Inflammatory macrophage treated with lipopolysaccharide for 1 hour (primary cell): ENCODE data around the gene BABAM2.

Experiments used
- DNase-seq, 2 donors: peaks; one replicate each; pipeline ENCODE4 v3.0.0-alpha.2; 2020 to 2022

The BABAM2 gene

DNA sequence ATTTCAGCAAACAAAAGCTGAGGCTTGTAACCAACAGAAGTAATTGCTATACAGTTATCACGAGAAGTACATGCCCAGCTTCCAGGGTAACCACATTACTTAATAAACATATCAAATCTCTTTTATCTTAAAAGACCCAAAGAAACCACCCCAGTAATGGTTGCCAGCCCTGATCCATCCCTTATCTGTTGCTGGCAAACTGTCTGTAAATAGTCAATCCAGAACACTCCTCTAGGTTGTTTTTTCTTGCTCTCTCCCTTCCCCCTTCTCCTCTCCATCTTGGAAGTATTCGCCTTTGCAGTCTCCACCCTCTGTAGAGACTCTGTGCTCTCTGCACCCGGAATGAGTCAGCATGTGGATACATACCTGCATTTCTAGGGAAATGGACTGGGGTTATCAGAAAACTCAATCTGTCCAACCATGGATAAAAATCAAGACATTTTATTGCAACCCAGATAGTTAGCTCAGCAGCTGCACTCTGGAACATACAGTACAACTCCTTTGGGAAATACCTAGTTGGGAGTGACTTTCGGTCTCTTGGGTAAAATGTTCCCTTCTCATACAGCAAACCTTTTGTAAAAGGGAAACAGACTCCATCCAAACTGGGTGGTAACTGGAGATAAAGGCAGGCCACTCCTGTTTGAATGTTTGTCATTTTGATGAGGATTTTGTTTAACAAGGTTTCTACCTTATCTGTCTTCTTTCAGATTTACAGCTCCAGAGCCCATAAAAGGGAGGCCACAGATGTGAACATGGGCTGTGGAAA lies 378.7 kb downstream of the BABAM2 start:
- DNase-seq: no peak

DNA sequence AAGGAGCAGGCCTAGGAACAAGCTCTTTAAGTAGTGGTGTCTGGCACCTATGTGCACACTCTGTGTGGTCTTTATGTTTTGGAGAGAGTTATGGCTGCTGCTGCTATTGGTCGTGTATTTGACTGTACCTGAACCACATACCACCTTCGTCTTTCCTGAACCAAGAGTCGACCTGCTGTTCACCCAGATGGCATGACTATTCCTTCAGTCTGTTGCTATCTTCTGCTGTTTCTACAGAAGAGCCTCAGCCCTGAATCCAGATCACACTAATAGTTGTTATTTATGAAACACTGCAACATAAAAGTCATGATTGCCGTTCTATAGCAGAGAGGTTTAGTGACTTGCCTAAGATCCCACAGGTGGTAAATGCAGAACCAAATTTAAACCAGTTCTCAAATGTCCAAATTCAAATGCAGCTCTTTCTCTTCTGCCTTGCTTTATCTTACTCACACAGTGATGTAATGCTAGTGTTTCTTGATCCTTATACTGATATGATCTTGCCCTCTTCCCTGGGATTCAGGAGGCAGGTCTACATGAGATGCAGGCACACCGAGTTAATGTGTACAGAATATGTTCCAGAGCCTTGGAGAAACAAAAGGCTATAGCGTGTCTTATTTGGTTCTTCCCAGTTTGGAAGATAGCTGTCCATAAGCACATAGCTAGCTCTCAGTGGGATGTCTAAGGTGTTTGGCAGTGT lies 380.1 kb downstream of the BABAM2 start:
- DNase-seq: no peak

DNA sequence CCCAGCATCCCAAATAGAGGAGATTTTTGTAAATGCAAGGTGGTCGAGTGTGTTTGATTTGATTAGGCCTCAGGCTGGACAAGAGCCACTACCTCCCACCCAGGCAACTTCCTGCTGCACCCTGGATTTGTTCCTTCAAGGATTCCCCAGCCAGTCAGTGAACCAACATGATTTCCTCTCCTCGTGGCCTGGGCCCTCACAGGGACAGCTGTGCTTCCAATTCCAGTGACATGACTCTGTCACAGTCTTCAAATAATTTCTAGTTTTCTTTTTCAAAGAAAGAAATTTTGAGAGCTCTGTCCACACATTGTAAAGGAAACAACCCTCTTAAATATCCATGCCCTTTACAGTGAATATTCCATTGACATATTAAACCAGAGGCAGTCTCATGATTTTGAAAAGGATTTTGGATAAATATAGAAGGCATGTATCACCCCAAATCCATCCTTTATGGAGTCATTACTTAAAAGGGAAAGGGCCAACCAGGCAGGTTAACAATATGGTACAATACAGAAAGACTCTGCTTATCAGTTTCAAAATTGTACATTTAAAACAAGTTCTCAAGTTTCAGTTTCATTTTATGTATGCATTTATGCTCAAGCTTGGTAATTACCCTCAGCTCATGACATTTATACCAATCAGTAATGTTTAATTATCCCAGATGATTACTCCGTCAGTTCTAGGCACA lies 380.8 kb downstream of the BABAM2 start:
- no peak for DNase-seq

DNA sequence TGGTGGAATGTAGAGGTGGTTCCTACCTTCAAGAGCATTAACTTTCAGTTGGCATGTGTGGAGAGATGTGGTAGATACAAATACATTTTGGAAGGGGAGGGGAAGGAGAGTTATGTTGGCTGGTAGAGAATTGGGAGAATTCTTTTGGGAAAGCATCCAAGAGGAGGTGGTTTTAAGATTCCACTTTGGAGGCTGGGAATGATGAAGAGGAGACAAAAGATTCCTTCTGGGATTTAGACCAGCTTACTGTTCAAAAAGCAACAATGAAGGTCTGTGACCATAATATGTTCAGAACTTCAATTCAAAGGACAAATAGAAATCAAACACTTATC lies 381.4 kb downstream of the BABAM2 start:
- DNase-seq: no peak

DNA sequence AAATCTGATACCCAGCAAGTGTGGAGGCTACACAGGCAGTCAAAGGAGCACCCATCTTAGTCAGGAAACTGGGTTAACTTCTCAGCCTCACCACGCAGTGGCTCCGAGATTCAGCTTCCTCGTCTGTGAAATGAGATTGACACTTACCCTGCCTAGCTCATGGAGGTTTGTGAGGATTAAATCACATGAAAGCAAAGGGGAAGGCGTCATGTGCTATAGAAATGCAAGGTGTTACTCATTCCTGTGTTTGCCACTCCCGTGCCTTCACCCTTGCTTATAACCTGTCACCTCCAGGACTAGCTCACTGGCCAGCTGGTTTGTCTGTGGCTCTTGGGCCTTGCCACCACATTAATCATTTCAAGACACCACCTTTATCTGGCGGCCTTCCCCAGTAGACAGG lies 383.2 kb downstream of the BABAM2 start:
- peak in 1 of 2 donors; percentile 62 for DNase-seq

DNA sequence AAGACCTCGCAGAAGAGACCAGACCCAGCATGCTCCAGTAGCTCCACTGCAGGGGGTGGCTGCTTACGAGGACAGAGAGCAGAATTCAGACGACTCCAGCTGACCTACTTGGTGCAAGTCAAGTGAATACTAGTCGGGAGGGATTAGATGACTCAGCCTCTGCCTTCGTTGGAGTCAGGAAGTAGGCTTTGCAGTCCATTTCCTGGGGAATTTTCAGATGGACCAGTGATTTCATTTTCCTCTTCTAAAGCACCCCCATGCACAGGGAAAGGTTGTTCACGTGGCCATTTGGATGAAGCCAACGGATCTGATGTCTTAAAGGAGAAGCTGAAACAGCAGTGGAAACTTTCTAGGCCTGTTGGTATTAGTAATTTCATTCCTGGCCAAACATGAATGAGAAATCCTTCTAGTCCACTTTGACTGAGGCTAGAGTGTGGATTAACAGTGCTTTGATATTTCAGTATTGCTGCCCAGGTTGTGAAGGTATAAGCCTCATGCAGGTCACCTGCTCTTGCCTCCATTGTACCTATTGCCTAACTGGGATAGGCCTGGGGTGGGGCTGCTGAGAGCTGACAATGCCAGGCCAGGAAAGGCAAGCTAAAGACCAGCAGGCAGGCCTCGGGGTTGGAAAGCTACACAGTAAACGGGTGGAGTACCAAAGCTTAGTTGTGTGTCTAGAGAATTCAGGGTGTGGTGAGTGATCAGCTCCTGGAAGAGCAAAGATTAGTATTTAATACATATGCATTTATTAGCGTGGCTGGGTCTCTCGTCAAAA lies 384.6 kb downstream of the BABAM2 start:
- peak; percentile 84 to 95 for DNase-seq

DNA sequence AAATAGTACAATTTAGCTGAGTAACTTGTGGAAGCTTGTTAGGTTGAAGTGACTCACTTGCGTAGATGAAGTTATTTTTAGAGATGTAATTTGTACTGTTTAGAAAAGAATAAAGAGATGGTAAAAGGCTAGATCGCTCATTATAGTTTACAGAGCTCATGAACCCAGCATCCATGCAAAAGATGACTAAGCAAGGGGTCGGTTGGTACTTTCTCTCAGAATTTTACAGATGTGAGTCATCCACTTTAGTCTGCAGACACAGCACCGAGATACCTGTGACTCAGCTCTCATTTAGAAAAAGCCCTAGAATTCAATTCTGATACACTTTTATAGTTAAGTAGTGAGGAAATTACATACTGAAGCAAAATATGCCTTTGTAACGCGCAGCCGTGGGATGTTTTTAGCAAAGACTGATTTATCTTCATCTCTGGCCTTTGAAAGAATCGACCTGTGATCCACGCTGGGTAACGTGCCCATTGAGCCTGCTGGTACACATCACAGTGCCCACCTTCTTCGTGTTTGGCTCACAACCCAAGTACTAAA lies 385.6 kb downstream of the BABAM2 start:
- peak; percentile 15 to 60 for DNase-seq

DNA sequence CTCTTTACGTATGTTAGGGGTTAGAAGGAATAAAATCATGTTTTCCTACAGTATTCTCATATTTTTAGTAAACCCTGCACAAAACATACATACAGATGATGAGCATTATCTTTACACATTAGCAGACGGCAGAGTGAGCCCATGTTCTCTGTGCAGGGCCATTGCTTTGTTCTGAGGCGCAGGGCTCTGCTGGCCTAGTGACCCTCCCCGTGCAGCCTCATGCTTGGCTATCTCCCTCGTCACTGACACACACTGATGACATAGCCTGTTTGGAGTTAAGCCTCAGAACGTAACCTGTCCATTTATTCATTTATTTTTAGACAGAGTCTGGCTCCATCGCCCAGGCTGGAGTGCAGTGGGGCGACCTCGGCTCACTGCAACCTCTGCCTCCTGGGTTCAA lies 386.3 kb downstream of the BABAM2 start:
- no peak for DNase-seq

DNA sequence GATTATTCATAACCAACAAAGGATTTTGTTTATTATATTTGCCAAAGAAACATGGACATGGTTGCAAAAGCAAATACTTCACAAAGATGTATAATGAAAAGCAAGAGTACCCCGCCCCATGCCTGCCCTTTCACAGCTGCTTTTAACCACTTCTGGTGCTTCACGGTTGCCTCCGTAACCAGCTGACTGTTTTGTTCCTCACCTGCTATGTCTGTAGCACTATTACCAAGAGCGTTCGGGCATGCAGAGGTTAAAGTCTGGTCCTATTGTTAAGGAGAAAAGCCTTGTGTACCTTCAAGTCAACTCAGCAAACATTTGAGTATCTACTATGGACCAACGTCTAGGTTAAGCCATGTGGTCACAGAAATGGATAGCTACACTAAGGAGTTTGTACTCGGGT lies 386.9 kb downstream of the BABAM2 start:
- no peak for DNase-seq

DNA sequence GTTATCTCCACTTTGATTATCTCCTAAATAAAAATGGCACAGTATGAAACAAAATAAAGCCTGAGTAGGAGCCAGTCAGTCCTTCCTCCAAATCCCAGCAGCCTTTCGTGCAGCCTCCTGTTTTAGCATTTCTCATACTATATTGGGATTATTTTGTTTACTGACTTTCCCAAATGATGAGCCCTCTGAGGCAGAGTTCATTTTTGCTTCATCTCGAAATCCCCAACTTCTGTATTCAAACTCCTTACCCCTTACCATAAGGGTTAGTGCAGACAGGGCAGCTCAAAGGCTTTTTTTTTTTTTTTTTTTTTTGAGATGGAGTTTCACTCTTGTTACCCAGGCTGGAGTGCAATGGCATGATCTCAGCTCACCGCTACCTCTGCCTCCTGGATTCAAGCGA lies 388.8 kb downstream of the BABAM2 start:
- peak; percentile 40 to 60 for DNase-seq

DNA sequence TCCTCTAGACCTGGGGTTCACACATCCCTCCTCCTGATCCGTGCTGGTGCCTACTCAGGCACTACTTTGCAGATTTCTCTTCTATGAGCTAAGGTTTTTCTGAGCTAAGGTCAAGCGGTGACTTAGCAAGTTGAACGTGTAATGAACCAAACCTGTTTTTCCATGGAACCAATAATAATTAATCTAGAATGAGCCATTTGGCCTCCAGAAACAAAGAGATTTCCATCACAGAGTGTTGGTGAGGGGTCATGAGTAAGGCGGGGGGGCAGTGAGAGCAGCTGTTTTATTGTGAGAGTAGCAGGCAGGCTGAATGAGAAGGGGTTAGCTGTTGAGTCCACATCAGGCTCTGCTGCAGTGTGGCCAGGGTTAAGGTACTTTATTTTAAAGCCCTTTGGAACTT lies 390.1 kb downstream of the BABAM2 start:
- no peak for DNase-seq

DNA sequence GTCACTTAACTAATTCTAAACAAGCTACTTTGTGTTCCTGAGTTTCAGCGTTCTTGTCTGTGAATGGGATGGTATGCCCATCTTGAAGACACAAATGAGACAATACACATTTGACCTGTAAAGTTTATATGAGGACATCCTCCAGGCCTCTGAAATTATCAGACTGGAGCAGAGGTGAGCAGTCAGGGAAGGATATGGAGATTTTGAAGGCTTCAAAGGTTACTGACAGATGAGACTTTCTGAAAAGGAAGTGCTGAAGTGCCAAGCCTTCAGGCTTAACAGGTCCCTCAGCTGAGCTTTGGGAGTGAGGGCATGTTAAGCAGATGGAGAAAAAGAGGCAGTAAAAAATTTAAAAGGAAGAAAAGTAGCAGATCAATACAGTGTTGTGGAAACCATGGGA lies 391.2 kb downstream of the BABAM2 start:
- no peak for DNase-seq

DNA sequence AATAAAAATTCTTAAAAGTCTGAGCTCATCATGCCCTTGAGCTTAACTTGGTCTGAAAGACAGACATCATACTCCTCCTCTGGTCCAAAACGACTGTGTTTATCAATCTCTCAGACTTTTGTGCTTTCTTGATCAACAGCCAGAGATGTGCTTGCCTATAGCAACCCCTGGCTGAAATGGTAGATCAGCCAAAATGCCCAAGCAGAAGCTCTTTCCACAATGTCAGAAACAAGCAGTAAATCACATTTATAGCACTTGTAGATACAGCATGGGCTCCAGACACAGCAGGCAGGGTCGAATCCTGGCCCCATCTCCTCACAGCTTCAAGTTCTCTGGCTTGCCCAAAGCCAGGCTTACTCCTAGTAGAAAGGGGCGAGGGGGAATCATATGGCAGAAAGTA lies 391.7 kb downstream of the BABAM2 start:
- DNase-seq: no peak

DNA sequence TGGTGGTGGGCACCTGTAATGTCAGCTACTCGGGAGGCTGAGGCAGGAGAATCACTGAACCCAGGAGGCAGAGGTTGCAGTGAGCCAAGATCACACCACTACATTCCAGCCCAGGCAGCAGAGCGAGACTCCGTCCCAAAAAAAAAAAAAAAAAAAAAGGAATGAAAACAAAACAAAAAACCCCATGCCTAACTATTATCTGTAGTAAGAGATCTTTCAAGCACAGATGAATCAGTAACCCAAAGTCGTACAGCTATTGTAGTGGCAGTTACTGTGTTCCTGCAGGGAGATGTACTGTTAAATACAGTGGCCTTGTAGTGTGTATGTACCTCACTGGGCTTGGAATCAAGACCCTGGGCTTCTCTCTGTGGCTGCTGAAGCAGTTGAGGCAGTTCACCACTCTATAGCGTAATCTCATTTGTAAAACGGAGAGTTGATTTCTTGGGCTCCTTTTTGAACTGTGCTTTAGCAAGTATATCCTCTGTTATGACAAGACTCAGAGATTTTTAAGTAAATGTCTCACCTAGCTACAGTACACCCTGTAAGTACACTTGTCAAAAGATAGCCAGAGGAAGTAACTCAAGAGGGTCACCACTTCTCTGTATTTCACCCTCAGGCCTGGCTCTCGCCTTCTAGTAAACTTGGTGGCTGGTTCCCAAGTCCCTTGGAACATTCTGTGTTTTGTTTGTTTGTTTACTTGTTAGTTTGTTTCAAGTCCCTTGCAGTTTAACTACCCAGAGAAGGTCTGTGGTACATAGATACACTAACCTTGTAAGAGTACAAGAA lies 392.5 kb downstream of the BABAM2 start:
- no peak for DNase-seq

DNA sequence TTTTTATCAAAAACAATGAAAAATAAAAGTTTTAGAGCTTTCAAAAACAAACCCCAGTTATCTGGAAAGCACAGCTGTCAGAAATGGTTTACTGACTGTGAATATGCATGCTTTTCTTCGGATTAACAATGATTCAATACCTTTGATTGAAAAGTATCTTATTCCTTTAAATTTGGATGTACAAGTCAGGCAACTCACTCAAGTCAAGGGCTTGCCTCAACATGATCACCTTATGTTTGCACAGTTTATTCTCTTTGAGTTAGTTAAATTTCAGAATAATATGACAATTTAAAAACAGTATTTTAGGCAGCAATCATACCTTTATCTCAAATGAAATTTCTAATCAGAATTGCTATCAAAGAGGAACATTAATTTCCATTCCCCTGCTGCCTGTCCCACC lies 393.3 kb downstream of the BABAM2 start:
- no peak for DNase-seq

DNA sequence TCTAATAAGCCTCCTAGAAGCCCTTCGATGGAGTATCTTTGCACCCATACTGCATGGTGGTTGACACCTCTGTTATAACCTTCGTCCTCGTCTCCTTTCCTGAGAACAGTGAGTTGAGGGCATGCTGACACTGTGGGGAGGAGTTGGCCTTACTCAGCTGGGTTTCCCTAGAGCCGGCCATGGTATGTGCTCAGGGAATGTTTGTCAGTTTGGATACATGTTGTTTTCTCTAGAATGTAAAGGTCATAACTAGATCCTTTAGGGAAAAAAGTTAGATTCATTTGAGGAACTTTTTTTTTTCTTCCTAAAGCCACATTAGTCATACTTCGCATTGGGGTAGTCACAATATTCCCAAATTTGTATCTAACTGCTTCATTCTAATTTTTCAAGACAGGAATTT lies 396.1 kb downstream of the BABAM2 start:
- no peak for DNase-seq

DNA sequence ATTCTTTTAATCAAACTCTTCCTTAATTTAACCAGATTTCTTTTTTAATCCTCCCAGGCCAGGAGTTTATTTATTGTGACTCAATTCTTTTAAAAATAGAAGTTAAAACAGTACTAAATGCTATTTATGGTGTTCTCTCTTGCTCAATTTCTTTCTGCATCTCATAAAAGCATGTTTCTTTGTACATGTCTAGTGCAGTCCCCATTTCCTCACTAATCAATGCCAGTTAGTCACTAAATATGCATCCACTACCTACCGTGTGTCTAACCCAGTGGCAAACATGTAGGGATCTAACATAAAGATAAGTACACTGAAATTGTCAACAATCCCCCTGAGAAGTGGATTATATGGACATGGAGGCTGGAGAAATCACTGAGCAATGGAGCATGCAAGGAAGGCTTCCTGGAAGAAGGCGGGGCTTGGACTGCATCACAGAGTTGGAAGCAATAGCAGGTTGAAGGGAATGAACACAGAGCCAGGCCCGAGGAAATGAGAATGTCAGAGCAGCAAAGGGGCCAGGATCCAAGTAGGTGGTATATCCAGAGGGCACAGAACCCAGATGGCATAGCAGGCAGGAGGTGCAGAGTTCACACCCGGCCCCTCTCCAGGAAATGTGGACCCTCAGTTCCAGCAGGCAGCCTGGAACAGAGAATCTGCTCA lies 396.9 kb downstream of the BABAM2 start:
- no peak for DNase-seq

DNA sequence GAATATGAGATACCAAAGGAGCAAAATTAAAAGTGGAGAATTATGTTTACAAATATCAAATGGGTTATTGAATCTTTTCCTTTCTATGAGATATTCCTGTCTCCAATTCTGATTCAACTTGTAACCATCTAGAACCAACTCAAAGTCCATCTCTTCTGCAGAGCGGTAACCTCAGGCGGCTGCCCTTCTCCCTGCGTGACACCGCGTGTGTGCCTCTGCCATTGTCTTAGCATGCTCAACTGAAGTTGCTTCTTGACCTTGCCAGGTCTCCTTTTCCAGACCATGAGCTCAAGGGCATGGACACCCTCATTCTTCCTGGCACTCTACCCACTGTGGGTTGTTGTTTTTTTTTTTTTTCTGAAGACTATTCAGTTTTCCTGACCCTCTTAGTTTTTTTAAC lies 398.1 kb downstream of the BABAM2 start:
- DNase-seq: no peak

DNA sequence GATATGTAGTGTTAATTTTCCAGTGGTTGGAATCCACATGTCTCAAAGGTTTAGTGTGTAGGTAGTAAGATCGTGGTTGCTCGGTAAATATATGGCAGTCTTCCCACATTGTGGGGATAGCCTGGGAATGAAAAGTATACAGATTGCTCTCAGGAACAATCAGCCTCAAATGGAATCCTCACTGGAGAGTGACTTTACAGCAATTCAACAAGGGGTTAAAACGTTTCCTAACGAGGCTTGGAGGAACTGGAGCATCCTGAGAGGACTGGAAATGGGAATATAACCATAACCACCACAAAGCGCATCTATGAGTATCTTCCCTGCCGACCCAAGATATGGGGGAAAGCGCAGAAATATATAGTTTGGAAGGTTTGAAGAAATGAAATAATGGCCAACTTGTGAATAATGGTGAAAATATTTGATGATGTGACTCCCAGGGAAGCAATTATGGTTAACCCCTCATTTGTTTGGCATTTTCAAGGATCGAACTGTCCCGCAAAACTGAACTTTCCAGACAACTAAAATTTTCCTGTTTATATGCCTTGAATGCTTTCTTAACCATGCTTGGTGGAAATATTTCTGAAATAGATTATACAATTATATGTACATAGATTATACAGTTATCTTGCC lies 401.4 kb downstream of the BABAM2 start:
- DNase-seq: no peak

DNA sequence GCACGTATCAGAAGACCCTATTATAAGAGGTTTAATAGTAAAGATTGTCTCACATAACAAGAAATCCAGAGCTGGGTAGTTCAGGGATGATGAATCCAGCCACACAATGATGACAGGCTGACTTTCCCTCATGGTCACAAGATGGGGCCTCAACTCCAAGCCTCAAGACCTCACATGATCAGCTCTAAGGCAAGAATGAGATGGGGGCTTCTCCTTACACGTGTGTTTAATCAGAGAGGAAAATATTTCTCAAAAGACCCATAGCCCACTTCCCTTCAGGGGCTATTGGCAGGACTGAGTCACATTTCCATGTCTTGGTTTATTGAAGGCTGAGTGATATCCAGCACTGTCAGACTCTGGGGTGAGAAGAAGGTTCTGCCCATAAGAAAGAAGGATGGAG lies 402.0 kb downstream of the BABAM2 start:
- no peak for DNase-seq

DNA sequence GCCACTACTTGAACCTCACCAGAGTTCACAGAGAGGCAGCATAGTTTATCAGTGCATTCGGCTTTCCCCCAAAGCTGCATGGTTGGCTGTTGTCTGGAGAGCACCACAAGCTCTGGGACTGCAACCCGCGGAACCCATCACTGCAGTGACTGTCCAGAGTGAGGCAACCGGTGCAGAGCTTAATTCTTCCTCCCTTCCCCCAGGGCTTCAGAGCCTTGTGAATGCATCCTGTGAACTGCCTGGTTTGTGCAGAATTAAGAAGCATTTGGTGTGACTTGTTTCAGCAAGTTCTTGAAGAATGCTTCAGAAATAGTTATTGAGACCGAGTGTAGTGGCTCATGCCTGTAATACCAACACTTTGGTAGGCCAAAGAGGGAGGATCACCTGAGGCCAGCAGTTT lies 402.9 kb downstream of the BABAM2 start:
- no peak for DNase-seq
